HG02759 (cell line): ENCODE results near the gene ZSWIM9.

Experiments
- ATAC-seq: cut with Tn5 transposase; IDR thresholded peaks from one replicate; pipeline ENCODE4 v1.9.1; 2021; ENCODE audit warnings: mild to moderate bottlenecking, moderate library complexity; ENCODE audit not compliant: unreplicated experiment

ZSWIM9 gene

DNA sequence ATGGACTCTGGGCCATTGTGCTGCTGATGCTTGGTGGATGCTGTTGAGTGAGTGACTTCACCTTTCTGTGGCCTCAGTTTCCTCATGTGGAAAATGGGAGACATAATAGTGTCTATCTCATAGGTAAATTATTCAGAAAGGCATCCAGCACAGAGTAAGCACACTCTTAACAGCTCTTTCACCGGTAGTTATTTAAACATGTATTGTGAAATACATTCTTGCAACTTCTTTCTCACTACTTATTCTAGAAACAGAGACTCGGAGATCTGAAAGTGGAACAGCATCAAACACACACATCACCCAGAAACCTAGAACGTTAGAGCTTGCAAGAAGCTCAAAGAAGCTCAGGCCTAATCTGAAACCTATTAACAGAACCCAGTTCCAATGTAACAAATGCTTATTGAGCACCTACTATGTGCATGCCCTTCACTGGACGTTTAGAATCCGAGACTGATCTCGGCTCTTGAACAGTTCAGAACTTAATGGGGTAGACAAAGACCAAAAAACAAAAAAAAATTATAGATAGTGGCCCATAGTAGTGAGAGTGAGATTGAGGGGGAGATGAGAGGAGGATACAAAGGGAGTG is 4.1 kb downstream of the ZSWIM9 start:
- no peak for ATAC-seq

DNA sequence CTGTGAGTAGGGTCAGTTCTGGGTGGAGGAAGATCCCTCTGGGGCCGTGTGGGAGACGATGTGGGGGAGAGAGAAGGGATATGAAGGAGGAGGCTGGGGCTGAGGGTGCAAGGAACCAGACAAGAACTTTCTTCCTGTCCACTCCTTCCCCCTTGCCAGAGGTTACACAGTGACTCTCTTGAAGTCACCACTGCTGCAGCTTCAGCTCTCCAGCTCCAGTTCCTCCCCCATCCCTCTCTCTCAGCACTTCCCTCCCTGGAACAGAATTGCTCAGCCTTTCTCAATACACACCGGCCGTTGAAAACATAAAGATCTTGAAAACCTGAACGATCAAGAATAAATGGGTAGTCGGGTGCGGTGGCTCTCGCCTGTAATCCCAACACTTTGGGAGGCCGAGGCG is 5.1 kb downstream of the ZSWIM9 start:
- ATAC-seq = no peak

DNA sequence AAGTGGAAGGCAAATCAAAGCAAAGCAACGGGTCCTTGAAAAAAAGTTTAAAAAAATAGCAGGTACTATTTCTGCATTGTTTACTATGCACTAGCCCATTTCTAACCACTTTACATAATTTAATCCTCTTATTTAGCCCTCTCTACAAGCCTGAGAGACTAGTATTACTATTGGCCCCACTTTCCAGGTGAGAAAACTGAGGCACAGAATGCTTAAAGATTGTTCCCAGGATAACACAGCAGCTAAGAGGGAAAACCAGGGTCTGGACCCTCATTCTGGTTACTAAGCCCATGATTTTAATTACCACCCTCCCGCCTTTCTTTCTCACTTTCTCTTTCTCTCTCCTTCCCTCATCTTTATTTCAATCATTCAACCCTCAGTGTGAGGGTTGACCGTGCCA is 5.7 kb downstream of the ZSWIM9 start:
- no peak for ATAC-seq

DNA sequence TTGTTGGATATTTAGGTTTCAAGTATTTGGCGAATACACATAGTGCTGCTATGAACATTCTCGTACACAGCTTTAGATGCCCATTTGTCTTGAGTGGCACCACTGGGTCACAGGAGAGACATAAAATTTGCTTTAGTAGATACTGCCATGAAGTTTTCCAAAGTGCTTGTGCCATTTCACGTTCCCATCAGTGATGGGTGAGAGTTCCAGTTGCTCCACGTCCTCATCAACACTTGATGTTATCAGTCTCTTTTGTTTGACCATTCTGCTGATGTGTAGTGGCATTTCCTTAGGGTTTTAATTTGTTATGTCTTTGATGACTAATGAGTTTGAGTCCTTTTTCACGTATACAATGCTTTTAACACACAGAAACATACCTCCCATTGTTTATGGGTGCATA is 11.0 kb downstream of the ZSWIM9 start:
- ATAC-seq = no peak

DNA sequence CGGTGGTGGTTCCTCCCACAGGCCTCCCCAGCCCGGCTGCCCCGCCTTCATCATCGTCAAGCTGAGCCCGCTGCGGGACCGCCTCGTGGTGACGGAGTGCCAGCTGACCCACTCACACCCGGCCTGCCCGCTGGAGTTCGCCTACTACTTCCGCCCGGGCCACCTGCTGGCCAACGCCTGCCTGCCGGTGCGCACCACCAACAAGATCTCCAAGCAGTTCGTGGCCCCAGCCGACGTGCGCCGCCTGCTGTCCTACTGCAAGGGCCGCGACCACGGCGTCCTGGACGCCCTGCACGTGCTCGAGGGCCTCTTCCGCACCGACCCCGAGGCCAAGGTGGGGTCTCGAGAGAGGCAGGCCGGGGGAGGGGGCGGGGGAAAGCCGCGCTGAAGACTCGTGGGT is 12.0 kb downstream of the ZSWIM9 start:
- ATAC-seq = no peak

DNA sequence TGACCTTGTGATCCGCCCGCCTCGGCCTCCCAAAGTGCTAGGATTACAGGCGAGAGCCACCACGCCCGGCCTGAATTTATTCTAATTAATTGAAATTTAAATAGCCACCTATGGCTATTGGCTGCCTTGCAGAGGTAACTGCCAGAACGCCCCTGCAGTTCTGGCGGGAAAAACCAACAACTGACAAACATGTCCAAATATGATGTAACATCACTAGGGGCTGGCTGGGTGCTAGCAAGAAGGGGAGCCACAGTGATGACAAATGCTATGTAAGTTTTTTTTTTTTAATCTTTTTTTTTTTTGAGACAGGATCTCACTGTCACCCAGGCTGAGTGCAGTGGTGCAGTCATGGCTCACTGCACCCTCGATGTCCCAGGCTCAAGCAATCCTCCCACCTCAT is 12.9 kb downstream of the ZSWIM9 start:
- no peak for ATAC-seq

DNA sequence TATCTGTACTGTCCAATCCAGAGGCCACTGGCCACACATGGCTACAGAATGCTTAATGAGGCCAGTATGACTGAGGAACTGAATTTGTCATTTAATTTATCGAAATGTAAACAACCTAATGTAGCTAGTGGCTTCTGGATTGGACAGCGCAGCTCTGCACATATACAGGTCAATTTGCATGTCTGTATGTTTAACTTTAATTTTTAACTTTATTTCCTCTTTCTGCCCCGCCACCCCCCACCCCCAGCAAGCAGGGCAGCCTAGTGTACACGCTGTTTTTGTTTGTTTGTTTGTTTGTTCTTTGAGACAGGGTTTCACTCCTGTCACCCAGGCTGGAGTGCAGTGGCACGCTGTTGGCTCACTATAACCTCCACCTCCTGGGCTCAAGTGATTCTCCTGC is 15.5 kb downstream of the ZSWIM9 start:
- peak; percentile 57 for ATAC-seq

DNA sequence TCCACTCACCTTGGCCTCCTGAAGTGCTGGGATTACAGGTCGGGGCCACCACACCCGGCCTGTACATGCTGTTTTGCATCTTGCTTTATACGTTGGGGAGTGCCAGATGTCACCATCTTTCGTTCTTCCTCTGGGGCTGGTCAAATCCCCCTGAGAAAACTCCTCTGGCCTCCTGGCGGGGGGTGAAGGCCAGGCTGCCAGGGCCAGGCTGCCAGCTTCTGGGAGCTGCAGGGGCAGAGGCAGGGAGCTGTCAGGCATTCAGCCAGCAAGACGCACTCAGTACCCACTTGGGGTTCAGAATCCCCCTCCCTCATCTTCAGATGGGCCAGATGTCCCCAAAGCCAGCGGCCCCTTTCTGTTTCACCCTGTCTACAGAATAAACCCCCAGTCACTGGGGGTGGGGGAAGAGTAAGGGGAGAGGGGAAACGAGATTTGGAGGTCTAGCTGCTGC is 16.1 kb downstream of the ZSWIM9 start:
- peak; percentile 54 for ATAC-seq

DNA sequence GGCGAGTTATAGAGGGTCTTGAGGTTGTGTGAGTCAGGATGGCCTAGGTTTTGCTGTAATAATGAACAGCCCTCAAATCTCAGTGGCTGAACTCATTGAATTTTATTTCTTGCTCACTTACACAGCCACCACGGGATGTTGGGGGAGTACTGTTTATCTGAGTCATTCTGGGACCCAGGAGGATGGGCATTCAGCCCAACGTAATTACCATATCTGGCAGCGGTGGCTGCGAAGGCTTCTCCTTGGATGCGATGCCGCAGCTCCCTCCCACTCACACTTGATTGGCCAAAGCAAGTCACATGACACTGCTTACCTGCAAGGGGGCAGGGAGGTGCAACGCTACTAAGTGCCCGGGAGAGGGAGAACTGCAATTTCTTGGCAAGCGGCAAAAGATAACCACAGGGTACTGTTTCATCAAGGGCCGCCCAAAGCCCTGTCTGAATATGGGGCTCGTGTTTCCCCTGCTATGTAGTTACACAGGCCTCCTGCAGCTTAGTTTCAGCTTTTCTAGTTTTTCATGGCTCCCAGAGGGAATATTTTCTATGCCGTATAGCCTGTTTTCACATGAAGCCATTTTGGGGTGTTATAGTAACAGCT is 19.9 kb downstream of the ZSWIM9 start:
- no peak for ATAC-seq

DNA sequence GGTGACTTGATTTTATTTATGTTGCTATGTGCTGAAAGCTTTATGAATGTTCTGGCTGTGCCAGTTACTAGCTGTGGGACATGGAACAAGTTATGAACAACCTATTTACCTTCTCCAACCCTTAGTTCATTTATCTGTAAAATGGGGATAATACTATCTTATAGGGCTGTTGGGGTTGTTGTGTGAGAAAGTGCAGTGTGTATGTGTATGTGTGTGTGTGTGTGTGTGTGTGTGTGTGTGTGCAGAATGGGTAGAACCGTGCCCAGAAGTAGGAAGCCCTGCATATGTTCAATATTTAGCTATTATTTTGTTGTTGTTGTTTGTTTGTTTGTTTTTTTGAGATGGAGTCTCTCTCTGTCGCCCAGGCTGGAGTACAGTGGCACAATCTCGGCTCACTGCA is 20.4 kb downstream of the ZSWIM9 start:
- ATAC-seq = no peak

DNA sequence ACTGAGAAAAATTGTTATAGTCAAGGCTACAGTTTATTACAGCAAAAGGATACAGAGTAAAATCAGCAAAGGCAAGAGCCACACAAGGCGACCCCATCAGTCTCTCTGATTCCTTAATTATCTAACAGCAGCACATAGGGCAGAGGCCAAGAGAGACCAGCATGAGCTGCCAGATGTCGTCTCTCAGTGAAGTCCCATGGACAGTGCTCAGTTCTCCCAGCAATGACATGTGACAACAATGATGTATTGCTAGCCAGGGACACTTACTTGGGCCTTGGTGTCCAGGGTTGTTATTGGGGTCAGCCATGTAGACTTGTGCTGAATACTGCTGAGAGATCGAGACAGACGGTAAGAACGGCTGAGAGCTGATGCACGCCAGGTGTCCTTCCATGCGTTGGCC is 22.3 kb downstream of the ZSWIM9 start:
- ATAC-seq = no peak

DNA sequence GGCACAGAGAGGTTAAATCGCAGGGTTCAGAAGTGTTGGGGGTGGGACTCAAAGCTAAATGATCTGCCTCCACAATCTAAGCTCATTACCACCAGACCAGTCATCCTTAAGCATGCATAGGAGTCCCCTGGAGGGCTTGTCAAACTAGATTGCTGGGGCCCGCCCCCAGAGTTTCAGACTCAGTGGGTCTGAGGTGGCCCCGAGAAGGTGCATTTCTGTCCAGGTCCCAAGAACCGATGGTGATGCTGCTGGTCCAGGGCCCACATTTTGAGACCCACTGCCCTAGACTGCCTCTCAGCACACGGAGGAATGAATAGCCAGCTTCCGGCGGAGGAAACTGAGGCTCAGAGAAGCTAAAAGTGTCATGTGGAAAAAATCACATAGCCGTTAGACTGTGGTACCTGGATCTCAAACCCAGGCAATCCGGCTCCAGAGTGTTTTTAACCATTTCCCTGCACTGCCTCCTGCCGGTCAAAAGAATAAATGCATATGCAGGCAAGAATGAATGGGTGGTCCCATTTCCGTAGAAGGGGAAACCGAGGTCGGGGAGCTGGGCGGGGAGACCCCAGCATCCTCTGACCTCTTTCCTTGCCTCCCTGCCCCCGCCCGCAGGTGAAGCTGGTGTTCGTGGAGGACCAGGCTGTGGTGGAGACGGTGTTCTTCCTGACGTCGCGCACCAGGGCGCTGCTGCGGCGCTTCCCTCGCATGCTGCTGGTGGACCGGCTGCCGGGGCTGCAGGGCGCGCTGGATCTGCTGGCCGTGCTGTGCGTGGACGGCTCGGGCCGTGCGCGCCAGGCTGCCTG is 23.8 kb downstream of the ZSWIM9 start:
- ATAC-seq = no peak

DNA sequence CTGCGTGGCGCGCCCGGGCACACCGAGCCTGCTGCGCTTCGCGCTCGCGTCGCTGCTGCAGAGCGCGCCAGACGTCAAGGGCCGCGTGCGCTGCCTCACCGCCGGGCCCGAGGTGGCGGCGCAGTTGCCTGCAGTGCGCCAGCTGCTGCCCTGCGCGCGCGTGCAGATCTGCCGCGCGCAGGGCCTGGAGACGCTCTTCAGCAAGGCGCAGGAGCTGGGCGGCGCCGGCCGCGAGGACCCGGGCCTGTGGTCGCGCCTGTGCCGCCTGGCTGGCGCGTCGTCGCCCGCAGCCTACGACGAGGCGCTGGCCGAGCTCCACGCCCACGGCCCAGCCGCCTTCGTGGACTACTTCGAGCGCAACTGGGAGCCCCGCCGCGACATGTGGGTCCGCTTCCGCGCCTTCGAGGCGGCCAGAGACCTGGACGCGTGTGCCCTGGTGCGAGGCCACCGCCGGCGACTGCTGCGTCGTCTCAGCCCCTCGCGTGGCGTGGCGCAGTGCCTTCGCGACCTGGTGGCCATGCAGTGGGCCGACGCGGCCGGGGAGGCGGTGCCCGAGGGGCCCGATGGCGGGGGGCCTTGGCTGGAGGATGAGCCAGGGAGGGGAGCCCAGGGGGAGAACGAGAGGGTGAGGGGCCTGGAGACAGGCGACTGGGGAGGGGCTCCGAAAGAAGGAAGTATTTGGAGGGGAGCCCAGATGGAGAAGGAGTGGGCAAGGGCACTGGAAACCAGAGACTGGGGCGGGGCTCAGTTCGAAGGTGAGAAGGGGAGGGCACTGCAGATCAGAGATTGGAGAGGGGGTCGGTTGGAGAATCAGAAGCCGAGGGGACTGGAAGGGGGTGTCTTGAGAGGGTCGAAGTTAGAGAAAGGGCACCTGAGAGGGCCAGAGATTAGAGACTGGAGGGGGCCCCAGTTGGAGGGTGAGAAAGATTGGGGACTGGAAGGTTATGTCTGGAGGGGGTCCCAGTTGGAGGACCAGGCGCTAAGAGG is 24.7 kb downstream of the ZSWIM9 start:
- no peak for ATAC-seq

DNA sequence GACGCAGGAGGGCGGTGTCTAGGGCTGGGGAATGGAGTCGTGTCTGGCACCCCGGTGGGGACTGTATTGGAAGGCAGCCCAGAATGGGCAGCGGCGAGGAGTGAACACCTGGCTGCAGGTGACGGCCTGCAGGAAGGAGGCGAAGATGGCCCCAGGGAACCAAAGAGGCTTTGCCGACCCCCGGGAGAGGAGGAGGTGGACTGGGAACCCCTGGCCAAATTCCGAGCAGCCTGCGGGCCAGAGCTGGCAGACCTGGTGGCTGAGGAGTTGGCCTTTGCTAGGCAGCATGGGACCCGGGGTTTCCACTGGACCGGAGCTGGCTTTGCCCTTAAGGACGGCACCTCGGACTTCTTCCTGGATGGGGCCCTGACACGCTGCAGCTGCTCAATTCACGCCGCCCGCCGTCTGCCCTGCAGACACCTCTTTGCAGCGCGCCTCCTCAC is 25.9 kb downstream of the ZSWIM9 start:
- ATAC-seq = no peak

DNA sequence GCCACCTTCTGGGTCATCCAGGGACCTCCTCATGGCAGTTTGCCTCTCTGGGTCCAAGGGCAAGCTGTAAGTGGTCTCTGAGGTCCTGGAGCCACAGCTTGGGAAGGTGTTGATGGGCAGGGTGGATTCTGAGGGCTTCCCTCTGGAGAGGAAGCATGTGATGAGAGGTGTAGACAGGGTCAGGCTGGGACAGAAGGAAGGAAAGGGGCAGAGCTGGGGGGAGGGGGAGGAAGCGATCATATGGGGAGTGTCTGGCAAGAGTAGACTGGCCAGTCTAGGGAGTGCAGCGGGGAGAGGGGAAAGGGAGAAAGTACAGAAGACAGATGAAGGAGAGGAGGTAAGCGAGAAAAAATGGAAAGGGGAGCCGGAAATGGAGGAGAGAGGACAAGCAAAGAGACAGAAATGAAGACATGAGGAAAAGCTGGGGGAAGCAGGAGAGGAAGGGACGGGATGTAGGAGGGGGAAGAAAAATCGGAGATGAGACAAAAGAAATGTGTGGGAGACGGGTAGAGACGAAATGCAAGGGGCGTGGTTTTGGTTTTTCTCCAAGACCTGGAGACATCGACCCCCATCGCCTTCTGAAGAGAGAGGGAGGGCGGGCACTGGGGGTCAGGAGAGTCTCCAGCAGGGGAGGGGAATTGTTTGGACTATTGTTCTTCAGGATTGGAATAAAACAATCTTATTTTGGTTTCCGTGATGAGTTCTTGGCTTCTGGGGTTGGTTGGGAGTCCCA is 26.6 kb downstream of the ZSWIM9 start:
- no peak for ATAC-seq

DNA sequence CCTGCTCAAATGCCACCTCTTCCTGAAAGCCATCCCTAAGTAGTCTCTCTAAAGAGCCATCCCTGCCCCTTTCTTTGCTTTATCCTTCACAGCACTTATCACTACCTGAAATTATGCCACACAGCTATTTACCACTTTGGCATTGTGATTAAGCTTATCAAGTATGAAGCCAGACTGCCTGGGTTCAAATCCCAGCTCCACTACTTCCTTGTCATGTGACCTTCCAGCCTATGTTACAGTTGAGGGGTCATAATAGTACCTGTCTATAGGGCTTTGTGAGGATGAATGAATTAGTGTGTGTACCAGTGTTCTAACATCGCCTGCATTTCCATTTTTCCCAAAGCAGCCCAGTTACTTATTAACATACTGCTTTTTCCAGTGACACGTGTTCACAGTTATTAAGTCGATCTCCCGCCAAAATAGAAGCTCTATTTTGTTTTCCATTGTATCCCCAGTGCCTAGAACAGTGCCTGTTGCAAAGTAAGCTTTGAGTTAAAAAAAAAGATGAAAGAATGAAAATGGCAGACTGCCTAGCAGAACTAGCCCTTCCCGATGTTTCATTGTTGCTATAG is 32.8 kb downstream of the ZSWIM9 start:
- no peak for ATAC-seq

DNA sequence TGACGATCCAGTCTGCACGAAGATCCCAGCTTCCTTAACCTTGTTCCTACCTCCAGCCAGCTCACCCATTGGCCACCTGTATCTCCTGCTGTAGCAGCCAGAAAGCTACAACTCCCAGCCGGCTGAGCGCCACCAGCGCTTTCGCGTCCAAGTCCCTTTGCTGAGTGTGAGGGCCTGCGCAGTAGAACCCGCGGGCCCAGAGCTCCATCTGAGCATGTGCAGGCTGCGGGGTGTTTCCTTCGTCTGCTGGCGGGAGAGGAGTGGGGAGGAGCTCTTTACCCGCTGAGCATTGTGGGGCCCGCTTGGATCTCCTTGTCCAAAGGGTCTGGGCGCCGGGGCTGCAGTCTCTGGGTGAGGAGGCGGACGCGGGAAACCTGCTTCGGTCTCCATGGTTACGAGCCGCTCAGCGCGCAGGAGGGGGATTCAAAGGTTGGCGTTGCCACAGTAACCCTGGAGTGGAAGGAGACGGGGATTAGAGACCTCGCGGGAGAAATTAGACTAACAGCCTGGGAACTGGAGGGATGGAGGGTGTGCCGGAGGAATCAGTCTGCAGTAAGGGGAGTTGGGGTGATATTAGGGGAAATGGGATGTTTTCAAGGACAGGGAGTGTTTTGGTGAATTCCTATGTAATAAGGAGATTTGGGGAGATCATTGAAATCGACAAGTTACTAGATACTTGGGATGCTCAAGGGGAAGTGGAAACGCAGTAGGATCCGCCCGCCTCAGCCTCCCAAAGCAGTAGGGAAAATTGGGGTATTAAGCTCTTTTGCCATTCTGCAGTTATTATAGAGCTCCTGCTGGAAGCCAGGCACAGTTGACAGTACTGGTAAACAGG is 33.5 kb downstream of the ZSWIM9 start:
- ATAC-seq = peak; percentile 95

DNA sequence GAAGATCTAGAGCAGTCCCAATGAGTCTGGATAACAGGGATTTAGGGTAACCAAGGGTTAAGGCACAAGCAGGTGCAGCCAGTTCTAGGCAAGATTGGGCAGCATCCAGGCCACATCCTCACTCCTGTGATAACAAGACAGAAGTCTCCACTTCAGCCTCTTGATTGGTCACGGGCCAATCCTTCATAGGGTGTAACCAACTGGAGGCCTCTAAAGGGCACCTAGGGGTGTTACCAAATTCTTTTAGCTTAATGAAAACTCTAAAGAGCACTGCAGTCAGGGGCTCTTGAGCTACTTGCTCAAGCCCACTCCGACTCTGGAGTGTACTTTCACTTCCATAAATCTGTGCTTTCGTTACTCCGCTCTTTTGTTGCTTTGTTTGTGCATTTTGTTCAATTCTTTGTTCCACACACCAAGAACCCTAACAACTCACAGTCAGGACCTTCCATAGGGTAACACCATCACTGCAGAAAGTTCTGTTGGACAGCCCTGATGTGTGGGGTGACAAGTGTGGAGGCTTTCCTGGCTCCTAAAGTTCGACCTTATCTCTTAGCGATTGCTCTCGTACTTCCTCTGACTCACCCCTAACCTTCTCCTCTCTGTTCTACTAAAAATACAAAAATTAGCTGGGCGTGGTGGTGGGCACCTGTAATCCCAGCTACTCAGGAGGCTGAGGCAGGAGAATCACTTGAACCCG is 36.1 kb downstream of the ZSWIM9 start:
- ATAC-seq = no peak

DNA sequence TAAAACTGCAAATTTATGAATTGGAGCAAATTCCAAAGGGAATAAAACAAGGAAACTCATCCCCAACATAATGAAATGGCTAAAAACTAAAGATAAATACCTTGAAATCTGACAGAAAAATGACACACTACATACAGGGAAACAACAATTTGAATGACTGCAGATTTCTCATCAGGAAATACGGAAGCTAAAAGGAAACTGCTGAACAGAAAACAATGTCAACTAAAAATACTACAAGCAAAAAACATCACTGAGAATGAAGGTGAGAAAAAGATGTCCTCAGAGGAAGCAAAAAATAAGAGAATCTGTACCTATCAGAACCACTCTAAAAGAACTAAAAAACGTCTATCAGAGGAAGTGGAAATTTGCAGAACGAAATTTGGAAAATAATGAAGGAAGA is 39.5 kb downstream of the ZSWIM9 start:
- no peak for ATAC-seq
